SKM-1 (cell line): ENCODE results near the gene EPHA2.

Experiments used
- DNase-seq: peaks from one replicate; lab custom pipeline; 2025; ENCODE audit not compliant: unreplicated experiment; lab: John Stamatoyannopoulos, UW

EPHA2 gene

GRCh38 chr1:16076031-16076864 is 79.6 kb downstream of the EPHA2 start:
- DNase-seq: no peak

DNA sequence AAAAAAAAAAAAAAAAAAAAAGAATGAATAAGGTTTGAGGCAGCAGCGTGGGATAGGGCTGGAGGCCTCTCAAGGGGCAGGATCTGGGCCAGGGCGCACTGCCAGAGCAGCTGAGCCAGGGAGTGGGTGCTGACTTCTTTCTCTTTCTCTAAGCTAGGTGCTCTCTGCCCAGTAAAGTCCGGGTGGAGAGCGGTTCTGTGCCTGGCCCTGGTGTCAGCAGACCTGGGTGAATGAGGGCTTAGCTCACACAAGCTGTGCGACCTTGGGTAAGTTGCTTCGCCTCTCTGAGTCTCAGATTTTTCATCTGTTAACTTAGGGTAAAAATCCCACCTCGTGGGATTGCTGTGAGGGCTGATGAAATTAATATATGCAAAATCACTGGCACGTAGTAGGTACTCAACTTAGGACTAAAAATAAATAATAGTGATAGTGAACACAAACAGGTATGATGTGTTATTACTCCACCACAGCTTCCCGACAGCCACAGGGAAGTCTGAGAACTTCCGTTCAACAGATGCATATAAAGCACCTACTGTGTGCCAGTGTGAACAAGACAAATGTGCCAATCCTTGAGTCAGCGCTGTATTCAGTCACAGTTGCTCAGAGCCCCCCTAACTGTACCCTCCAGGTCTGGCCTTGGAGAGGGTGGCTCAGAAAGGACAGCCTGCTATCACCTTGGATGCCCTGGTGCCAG is 80.4 kb downstream of the EPHA2 start:
- no peak for DNase-seq
